Epithelial cell of prostate (primary cell): ENCODE results near the gene GPR45.

Experiments
- DNase-seq: peaks from one replicate; pipeline ENCODE4 v3.0.0-alpha.2; 2011; ENCODE audit warnings: low read depth, low spot score
- H3K27ac ChIP-seq: fragments of 450-650 bp; 2 replicates; pipeline ENCODE4 v1.5.1; 2017; ENCODE audit warnings: mild to moderate bottlenecking

GPR45 gene

DNA sequence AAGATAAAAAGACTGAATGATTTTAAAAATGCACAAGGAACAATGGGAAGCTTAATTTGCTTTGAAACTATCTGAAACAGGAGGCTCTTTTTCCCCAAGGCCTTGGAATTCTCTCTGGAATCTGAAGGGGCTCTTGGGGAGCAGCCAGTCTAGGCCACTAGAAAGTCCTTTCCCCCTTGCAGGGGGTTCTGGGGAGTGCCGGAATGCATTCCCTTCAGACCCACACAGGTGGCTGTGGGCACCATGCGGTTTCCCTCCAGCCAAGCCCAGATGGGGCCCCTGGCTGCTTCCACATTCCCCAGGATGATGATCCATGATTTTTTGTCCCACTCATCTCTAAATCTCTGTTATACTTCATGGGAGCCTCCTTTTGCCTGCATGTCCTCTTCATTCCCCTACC, 10.7 kb downstream of the GPR45 start:
- no peak overlapping the region for H3K27ac ChIP-seq
- DNase-seq = no peak

DNA sequence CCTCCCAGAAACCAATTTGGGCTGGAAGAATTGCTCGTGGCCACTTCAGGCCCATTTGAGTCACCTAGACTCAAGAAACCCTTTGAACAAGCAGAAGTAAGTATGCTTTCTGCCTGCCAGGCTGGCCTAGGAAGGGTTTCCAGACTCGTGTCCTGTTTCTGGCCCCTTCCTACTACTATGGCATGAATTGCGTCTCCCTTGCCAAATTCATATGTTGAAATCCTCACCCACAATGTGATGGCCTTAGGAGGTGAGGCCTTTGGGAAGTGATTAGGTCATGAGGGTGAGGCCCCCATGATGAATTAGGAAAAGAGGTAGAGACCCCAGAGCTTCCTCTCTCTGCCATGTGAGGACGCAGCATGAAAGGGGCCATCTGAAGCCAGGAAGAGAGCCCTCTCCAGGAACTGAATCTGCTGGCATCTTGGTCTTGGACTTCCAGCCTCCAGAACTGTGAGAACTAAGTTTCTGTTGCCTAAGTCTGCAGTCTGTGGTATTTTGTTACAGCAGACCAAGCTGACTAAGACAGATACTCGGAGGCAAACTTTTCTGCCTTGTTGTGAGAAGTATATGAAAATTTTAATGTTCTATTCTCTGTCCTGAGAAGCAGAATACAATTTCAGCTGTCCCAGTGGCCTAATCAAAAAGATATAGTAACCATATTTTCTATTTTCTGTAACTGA, 13.1 kb downstream of the GPR45 start:
- no peak overlapping the region for H3K27ac ChIP-seq
- no peak for DNase-seq

DNA sequence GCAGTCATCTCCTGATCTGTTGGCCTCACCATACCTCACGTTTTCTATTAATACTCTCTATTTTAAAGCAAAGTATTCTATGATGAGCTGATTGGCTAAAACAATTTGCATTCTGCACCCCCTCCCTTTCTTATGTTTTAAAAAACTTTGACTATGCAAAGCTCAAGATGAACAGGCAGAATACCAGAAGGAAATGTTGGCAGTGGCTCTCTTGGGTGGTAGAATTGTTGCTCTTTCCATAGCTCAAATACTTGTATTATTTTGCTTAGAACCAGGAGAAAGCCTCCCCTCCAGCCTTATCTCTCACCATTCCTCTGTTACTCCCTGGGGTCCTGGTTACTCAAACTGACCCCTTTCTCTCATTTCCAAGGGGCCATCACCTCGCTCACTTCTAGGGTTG, 14.4 kb downstream of the GPR45 start:
- no peak for DNase-seq
- no peak overlapping the region for H3K27ac ChIP-seq

DNA sequence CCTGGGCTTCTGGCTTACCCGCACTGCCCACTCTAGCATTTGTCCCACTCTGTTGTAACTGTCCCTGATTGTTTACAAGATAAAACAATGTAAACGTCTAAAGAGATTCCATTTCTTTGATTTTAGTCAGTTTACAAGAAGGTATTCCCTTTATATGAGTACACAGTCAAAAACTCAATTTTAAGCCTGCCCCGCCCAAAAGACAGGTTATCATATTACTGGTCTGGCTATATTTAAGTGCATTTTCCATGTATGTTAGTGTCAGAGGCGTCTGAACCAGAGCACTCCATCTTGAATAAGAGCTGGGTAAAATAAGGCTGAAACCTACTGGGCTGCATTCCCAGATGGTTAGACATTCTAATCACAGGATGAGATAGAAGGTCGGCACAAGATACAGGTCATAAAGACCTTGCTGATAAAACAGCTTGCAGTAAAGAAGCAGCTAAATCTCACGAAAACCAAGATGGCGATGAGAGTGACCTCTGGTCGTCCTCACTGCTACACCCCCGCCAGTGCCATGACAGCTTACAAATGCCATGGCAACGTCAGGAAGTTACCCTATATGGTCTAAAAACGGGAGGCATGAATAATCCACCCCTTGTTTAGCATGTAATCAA, 15.0 kb downstream of the GPR45 start:
- no peak overlapping the region for H3K27ac ChIP-seq
- DNase-seq = no peak

DNA sequence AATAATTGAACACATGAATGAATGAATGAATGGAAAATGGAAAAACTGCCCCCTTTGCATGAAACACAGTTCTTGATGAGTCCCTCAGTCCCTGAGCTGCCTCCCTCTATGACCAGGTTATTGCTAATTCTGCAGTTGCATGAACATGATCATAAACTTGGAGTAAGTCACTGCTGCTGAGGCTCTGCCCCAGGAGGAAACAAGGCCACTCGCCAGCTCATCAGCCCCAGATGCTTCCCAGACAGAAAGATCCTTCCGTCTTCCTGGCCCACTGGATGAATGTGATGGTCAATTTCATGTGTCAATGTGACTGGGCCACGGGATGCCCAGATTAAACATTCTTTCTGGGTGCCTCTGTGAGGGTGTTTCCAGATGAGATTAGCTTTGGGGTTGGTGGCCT, 16.4 kb downstream of the GPR45 start:
- H3K27ac ChIP-seq = no peak overlapping the region
- DNase-seq = no peak

DNA sequence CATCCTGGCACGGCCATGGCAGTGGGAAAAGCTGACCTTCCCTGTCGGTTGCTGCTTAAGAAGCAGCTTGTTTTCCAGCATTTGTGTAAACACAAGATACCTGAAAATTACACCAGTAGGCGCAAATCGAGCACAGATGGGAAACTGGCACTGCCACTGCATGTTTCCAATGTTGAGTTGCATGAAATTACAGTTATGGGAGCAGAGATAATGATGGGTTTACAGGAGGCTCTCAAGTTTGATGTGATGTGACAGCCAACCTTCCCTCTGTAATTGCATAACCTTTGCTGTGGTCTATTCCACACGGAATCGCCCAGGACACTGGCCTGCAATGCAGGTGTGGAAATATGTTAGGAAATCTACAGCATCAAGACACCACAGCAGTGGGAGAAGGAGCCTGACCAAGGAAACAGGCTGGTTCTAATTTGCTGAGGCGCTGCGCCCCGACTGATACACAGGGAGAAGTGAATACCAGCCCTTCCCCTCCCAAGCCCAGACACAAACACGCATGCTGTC, 17.4 kb downstream of the GPR45 start:
- no peak overlapping the region for H3K27ac ChIP-seq
- no peak for DNase-seq

DNA sequence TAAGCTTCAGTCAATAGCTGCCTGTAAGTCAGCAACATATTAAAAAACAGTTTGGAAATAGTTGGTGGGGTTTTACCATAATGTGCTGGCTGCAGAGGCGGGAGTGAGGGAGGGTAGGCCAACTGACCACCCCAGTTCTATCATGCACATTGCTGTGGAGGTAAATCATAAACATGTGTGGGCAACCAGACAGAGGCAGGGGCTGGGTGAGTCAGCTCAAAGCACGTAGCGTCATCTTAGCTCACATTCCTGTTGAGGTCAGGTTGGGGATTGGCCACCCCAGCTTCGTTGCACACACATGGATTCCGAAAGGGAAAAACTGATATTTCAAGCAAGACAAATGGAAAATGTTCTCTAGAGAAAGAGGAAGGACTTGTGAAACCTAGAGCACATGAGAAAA, 19.5 kb downstream of the GPR45 start:
- peak; percentile 53 for DNase-seq
- peak overlapping the region; percentile 19 for H3K27ac ChIP-seq

DNA sequence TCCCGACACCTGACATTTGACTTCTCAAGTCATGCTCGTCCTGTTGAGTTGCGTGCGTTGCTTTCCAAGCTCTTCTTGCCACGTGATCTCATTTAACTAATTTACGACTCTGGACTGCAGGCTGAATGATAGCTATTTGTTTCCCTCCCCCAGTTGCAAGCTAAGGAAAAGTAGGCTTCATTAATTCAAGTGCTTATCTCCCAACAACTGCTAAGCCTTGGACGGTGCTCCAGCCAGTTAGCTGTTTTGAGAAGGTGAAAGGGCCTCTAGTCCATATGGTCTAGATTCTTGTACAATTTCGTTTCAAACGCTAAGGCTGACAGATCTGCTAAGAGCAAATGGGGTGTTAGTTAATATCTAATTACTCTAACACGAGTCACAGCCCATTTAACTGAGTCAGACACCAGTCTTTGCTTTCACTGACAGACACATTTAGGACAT, 21.1 kb downstream of the GPR45 start:
- no peak for DNase-seq
- H3K27ac ChIP-seq = no peak overlapping the region

DNA sequence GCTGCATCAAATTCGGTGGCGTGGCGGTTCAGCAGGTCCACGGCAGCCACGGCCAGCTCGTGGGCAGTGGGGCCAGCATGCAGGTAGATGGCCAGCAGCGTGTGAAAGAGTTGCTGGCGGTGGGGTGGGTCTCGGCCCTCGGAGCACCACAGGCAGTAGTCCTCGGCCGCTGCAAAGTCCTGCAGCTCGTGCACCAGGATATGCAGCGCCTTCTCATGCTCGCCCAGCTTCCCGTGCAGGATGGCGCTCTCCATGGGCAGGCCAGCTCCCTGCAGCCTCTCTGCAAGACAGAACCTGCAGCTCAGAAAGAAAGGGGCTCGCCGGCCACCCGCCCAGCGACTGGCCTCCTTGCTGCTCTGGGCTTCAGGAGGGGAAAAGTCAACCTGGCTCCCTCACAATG, 27.9 kb downstream of the GPR45 start:
- H3K27ac ChIP-seq = no peak overlapping the region
- DNase-seq = no peak

DNA sequence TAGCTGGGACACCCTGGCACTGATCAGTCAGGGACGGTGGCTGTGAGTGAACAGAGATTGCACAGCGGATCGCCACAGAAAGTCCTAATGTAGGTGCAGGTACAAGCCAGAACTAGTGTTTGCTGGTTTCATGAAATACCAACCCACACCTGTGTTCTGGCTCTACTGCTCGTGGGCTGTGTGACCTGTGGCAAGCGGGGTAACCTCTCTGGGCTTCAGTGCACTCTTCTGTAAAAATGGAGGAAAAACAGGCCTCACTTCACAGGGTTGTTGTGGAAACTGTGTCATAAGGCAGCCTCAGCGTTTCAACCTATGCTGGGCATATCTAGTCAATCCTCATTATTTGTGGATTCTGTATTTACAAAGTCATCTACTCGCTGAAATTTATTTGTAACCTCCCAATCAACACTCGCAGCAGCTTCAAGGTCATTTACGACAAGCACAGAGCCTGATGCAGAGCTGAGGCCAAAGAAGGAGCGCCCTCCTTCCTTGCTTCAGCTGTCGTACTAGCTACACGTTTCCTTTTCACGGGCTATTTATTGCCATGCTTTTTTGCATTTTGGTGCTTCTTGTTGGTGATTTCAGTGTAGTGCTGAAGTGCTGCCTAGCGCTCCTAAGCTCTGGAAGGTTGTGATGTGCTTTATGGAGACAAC, 30.0 kb downstream of the GPR45 start:
- no peak for DNase-seq
- H3K27ac ChIP-seq = no peak overlapping the region

DNA sequence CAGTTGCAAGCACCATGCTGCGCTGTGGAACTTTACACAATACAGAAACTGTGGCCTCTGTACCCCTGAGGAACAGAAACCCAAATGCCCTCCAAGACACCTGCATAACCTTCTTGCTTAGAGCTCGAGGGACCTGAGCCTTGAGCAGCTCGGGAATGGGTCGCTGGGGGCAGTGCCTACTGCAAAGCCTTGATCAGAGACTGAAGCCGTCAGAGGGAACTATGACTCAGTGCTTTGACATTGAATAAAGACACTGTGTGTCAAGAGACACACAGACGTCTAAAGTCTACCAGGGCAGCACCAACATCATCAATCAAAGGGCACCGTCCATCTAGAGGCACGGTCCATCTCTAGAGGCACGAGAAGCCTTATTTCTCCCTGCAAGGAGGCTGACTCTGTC, 30.6 kb downstream of the GPR45 start:
- H3K27ac ChIP-seq = no peak overlapping the region
- no peak for DNase-seq

DNA sequence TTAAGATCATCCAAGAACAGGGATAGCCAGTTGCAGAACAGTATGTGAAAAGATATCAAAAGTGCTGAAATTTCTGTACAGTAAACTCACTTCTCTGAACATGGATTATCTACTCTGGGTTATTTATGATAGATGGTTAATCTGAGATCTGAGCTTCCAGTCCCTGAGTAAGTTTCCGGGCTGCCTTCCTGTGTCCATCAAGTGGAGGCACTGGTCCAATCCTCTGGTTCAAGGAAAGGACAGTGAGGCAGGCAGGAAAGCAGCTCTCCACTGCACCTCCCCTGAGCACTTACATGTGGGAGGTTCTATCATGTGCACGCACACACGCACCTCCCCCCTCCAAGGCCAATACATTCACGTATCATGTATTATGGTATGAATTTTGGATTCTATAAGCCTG, 32.5 kb downstream of the GPR45 start:
- DNase-seq = no peak

DNA sequence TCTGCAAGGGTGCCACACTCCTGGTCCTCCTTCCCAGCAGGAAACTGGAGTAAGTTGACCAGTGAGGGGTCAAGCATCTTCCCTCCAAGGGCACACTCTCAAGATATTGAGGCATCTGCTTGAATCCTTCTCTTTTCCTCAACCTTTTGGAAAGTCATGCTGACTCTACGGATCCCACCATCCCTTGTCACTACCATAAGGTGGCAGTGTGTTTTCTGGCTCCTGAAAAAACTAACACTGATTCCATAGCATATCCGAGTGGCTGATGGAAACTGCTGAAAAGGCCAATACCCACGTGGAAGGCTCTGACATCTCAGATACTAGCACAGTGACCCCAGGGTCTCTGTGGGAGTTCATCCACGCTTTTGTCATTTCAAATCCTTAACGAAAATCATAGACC, 37.1 kb downstream of the GPR45 start:
- DNase-seq = no peak
- H3K27ac ChIP-seq = no peak overlapping the region

More for the DNA sequence above, 32.5 kb downstream of the GPR45 start:
- H3K27ac ChIP-seq = no peak overlapping the region

DNA sequence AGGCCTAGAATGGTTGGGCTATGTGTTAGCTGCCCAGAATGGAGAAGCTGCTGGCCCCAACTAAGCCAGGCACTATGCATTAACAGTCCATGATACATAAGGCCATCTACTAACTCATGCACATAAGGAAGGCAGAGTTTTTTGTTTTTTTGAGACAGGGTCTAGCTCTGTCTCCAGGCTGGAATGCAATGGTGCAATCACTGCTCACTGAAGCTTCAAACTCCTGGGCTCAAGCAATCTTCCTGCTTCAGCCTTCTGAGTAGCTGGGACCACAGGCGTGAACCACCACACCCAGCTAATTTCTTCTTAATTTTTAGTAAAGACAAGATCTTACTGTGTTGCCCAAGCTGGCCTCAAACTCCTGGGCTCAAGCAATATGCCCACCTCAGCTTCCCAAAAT, 37.6 kb downstream of the GPR45 start:
- no peak for DNase-seq
- no peak overlapping the region for H3K27ac ChIP-seq

DNA sequence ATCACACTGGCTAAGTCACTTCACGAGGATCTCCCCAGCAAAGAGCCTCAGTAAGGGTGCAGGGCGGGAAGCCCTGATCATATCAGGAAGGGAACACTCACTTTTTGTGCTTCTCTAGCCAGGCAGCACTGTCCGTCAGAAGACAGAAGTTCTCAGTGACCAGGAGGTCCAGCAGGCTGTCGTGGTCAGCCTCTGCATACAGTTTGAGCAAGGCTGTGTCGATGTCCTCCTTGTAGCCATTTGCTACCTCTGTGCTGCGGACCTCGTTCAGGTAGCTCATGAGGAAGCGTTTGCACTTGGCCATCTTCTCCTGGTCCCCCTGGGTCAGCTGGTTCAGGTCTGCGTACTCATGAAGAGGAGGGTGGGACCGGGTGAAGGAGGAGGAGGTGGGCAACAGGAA, 38.7 kb downstream of the GPR45 start:
- no peak overlapping the region for H3K27ac ChIP-seq
- no peak for DNase-seq

DNA sequence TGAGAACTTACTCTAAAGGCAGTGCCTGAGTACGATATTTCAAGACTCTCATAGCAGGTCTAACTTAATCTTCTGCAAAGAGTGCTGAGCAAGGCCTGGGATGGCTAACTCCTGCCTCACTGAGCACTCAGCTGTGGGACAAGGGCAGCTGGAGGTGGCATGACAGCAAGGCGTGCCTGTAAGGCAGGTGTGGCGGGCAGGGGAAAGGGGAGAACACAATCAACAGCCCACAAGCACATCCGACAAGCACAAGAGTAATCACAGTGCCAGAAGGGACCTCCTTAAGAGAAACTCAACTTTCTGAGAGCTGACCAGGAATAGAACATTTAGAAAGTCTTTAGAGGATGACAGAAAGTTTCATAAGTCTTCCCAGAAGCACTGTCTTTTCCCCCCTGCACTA, 42.0 kb downstream of the GPR45 start:
- no peak for DNase-seq
- H3K27ac ChIP-seq = no peak overlapping the region

DNA sequence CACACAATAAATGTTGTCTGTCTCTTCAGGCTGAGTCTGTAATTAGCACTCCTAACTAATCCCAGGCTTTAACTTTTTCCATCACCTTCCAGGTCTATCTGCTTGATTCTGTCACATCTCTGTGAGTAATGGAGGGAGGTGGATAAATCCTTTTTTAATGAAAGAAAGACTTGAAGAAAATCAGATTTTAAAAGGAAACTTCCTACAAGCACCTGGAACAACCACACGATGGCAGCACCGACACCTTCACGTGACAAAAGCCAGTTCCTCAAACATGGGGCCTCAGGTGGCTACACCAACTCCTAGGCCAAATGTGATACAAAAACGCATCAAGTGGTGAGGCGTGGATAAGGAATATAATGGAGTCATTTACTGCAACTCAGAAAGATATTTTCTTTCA, 46.1 kb downstream of the GPR45 start:
- DNase-seq = no peak
- H3K27ac ChIP-seq = no peak overlapping the region

DNA sequence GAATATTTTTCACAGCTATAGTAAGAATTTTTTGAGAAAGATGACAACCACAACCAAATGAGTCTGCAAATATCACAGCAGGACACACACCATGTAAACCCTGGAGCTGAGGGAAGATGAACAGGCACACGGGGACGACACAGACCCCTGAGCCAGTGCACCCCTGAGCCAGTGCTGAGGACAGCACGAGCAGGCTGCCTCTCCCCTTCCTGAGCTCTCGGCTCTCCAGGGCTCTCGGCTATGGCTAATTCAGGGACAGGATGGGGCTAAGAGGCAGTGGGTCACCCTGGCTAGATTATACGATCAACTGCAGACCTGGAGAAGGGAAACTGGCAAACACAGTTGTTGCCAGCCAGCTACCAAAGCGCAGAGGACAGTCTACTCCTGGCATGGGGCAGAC, 46.6 kb downstream of the GPR45 start:
- H3K27ac ChIP-seq = no peak overlapping the region
- no peak for DNase-seq

DNA sequence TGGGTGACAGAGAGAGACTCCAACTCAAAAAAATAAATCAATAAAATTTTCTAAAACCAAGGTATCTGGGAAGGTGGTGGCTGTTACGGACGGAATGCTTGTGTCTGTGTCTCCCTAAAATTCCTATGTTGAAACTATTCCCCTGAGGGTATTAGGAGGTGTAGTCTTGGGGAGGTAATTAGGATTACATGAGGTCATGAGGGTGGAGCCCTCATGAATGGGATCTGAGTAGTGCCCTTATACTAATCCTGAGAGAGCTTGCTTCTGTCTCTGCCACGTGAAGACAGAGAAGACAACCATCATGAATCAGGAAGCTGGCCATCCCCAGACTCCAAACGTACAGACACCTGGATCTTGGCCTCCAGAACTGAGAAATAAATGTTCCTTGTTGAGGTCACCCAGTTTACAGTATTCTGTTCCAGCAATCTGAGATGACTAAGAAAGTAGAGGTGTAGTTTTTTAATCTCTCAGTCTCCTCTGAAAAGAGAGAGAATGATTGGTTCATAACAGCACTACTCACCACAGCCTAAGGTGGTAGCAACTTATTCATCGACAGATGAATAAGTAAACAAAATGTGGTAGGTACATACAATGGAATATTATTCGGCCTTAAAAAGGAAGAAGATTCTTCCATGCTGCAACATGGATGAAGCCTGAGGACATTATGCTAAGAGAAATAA, 49.6 kb downstream of the GPR45 start:
- DNase-seq = no peak
- H3K27ac ChIP-seq = peak overlapping the region; percentile 60

DNA sequence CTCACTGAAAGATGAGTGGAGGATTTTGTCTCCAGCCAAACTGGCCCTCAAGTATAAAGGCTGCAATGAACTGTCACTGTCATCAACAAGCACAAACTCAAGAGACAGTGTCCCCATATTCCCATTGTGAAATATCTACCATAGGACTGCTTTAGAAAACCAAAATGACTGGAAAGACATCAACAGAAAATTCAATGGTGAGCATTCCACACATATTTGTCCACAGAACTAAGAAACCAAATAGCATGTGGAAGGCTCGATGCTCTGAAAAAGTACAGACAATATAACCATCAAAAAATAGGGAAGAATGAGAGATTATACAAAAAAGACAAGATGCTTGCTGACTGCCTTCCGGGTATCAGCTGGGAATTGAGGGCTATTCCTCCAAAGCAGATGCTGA, 50.4 kb downstream of the GPR45 start:
- DNase-seq = no peak
- peak overlapping the region; percentile 60 for H3K27ac ChIP-seq
